ENCODE data around the gene SNX5.

GRCh38 chr20:17925141-17925939 lies 43.3 kb downstream of the SNX5 start:
- TF ChIP-seq CTCF (IDR thresholded peaks at IDR 0.05; ENCODE audit: insufficient read depth, low read length, poor library complexity, severe bottlenecking) (no peak), EZH2phosphoT487 (conservative IDR thresholded peaks at IDR 0.05; ENCODE audit: low read length) (no peak)

Data from SU-DHL-6 (cell line).